Body of pancreas (tissue), 4 donors: ENCODE data around the gene AKR1C1. TPM values are rescaled to one million over a fixed set of nuclear protein-coding genes. Genes with fewer than 3 reads are reported as not detected.
"Not testable (repeated sequence)": the region's sequence is repeated elsewhere in the genome, so short reads cannot be mapped to it uniquely, and the experiment has no call there.

ENCODE experiments used
- ATAC-seq: fragments of 150-250 bp; one replicate; pipeline ENCODE4 v1.9.1; 2016
- DNase-seq, 4 donors: peaks; one replicate each; pipeline ENCODE4 v3.0.0-alpha.2; 2019
- H3K27ac ChIP-seq, 4 donors: fragments of 200-600 bp; sonication (generic); 1 replicate in 3 of 4; 2 replicates in 1 of 4; pipeline versions ENCODE4 v1.5.1 to v1.6.1; 2016 to 2019; ENCODE audit warnings: mild to moderate bottlenecking in 1 of 4, mixed read lengths in 1 of 4, moderate library complexity in 1 of 4
- H3K27me3 ChIP-seq, 2 donors: fragments of 200-600 bp; sonication (generic); one replicate each; pipeline ENCODE4 v1.6.0; 2016; ENCODE audit warnings: mild to moderate bottlenecking in 1 of 2
- H3K36me3 ChIP-seq, 2 donors: fragments of 200-600 bp; sonication (generic); replicated peaks in 1 of 2; 2 replicates each; pipeline ENCODE4 v1.5.1; 2016; ENCODE audit warnings: low read depth in 2 of 2; ENCODE audit not compliant: insufficient read depth in 1 of 2
- H3K4me1 ChIP-seq: fragments of 200-600 bp; sonication (generic); one replicate; pipeline ENCODE4 v1.6.0; 2016
- H3K4me3 ChIP-seq, 2 donors: fragments of 200-600 bp; sonication (generic); 1 replicate in 1 of 2; 2 replicates in 1 of 2; pipeline ENCODE4 v1.5.1; 2016 to 2019
- H3K9me3 ChIP-seq, 3 donors: fragments of 200-600 bp; sonication (generic); 1 replicate in 2 of 3; 2 replicates in 1 of 3; pipeline ENCODE4 v1.5.1; 2016
- CTCF ChIP-seq, 7 experiments: fragments of 450-650 bp in 4 of 7; fragments of 200-600 bp in 3 of 7; sonication (generic) in 3 of 7; IDR thresholded peaks; one replicate each; pipeline ENCODE4 v1.5.1; 2016 to 2019; ENCODE audit warnings: antibody characterized with exemption in 7 of 7
- POLR2A ChIP-seq, 3 donors: fragments of 450-650 bp; IDR thresholded peaks; one replicate each; pipeline ENCODE4 v1.6.1; 2016; ENCODE audit warnings: antibody characterized with exemption in 3 of 3, mild to moderate bottlenecking in 2 of 3
- WGBS, 2 donors: methylation state at CpG; one replicate each; pipeline ENCODE4 v1.1.5; 2017; 5-methylcytosine and 5-hydroxymethylcytosine counted together
- intact Hi-C: fragments of 100-400 bp; cut with DNase I; formaldehyde crosslinking; loops from one replicate; pipeline ENCODE4 v1.15.1; 2023
- total RNA-seq, 2 donors: library from RNA; depleted of rRNA; stranded (reverse); fragments of >200 nt; gene quantifications; one replicate each; pipeline ENCODE4 v1.1.0, GENCODE V29; 2016

Gene AKR1C1
- total RNA-seq, 2 donors from 2014 or later: 18.9 to 49.4 TPM

DNA sequence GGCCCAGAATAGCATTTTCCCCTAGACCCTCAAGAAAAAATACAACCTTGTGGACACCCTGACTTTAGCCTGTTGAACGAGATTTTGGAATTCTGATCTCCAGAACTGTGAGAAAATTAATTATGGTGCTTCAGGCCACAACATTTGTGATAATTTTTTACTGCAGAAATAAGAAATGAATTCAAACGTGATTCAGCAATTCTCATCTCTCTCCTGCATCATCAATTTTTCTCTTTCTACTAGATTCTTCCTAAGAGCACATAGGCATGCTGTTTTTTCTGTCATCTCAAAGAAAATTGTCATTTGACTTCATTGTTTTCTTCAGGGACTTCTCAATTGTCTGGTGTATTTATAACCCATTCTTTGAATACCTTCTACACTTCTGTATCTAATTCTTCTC lies 49.4 kb downstream of the AKR1C1 start:
- no peak overlapping the region for H3K27ac ChIP-seq
- peaks cover 5% of the 10 kb centered on the region for H3K4me1 ChIP-seq
- 62 to 78% methylated on average over 2 of the region's 2 CpGs for WGBS, 2 donors
- no peaks in the 10 kb centered on the region for H3K27me3 ChIP-seq
- no peak for DNase-seq
- H3K36me3 ChIP-seq: no peaks in the 10 kb centered on the region
- TF ChIP-seq POLR2A (IDR thresholded peaks at IDR 0.05): no peak
- no peak for TF ChIP-seq CTCF (IDR thresholded peaks at IDR 0.05)
- no peaks in the 10 kb centered on the region for H3K9me3 ChIP-seq
- H3K4me3 ChIP-seq: no peak overlapping the region
- no peak for ATAC-seq
- intact Hi-C loops: no loop called here

GRCh38 chr10:5013385-5013784 lies 50.2 kb downstream of the AKR1C1 start:
- ATAC-seq: no peak
- no peak for DNase-seq
- Histone ChIP-seq H3K4me1 (peaks cover 5% of the 10 kb centered on the region), H3K36me3 (no peaks in the 10 kb centered on the region), H3K4me3 (no peak overlapping the region), H3K9me3 (no peaks in the 10 kb centered on the region), H3K27ac (no peak overlapping the region), H3K27me3 (no peaks in the 10 kb centered on the region)
- TF ChIP-seq CTCF (IDR thresholded peaks at IDR 0.05): no peak
- TF ChIP-seq POLR2A (IDR thresholded peaks at IDR 0.05): no peak
- intact Hi-C loops: no loop called here
- WGBS, 2 donors: 36 to 86% methylated on average over 1 of the region's 1 CpG

- intact Hi-C loops: not testable (repeated sequence)
Observed at GRCh38 chr10:5014200-5014910, 51.1 kb downstream of the AKR1C1 start.

GRCh38 chr10:5014936-5015335 lies 51.7 kb downstream of the AKR1C1 start:
- Histone ChIP-seq H3K4me1 (peaks cover 8% of the 10 kb centered on the region), H3K27ac (no peak overlapping the region), H3K36me3 (no peaks in the 10 kb centered on the region), H3K9me3 (no peaks in the 10 kb centered on the region), H3K4me3 (no peak overlapping the region), H3K27me3 (no peaks in the 10 kb centered on the region)
- intact Hi-C loops: no loop called here
- peak; percentile 43 to 57 (median 52) for DNase-seq
- 20 to 25% methylated on average over 1 of the region's 1 CpG for WGBS, 2 donors
- ATAC-seq: peak; percentile 80
- TF ChIP-seq CTCF (IDR thresholded peaks at IDR 0.05) (peak in 6 of 7 experiments; percentile 24 to 79 (median 56)), POLR2A (IDR thresholded peaks at IDR 0.05) (no peak)

More at GRCh38 chr10:5014200-5014910, 51.1 kb downstream of the AKR1C1 start:
- WGBS, 2 donors: 62 to 70% methylated on average over 4 of the region's 4 CpGs
- H3K4me1 ChIP-seq, H3K36me3 ChIP-seq, H3K4me3 ChIP-seq, H3K27ac ChIP-seq, ATAC-seq, H3K9me3 ChIP-seq, DNase-seq, H3K27me3 ChIP-seq: not testable (repeated sequence)

DNA sequence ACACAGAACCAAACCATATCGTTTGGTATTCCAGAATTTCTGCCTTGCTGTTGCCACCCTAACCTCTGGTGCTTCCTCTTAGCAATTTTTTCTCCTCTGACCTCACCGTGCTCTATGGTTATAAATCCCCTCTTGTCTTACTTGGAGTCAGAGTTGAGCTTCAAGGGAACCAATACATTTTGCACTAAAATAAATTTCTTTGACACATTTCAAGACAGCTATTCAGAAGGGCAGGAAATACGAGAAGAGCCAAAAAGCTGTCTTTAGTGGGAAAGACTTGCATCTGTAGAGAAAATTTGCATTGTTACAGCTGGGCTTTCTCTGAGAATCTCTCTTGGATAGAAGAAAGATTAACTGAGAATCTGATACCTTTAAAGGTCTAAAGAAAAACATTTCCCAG lies 54.9 kb downstream of the AKR1C1 start:
- no peak for TF ChIP-seq CTCF (IDR thresholded peaks at IDR 0.05)
- no peak for TF ChIP-seq POLR2A (IDR thresholded peaks at IDR 0.05)
- ATAC-seq (no peak), DNase-seq (no peak)
- H3K27ac ChIP-seq: no peak overlapping the region
- 70 to 89% methylated on average over 3 of the region's 3 CpGs for WGBS, 2 donors
- H3K27me3 ChIP-seq: no peaks in the 10 kb centered on the region
- H3K4me1 ChIP-seq: peaks cover 17% of the 10 kb centered on the region
- no peak overlapping the region for H3K4me3 ChIP-seq
- no peaks in the 10 kb centered on the region for H3K36me3 ChIP-seq
- H3K9me3 ChIP-seq: no peaks in the 10 kb centered on the region
- intact Hi-C loops: no loop called here
